ENCODE results near the gene NR1D1. TPM values are rescaled to one million over a fixed set of nuclear protein-coding genes. Genes with fewer than 3 reads are reported as not detected.

The NR1D1 gene
- polyA plus RNA-seq, 1 of the 3 experiments (the other 2 are of a cell fraction): 6.5 TPM

GRCh38 chr17:40111221-40112128 is 11.1 kb upstream of the NR1D1 start (continued):
- peak; percentile 79 for TF ChIP-seq CTCF (IDR thresholded peaks at IDR 0.05)
- TF ChIP-seq ELF1 (IDR thresholded peaks at IDR 0.05): no peak; the same call in 1 of the 2 replicates
- no peak for TF ChIP-seq ZBTB33 (IDR thresholded peaks at IDR 0.05; ENCODE audit: borderline replicate concordance, low read depth)
- TF ChIP-seq TCF12 (IDR thresholded peaks at IDR 0.05): peak; percentile 58
- TF ChIP-seq USF1 (IDR thresholded peaks at IDR 0.05; ENCODE audit: borderline replicate concordance, low read depth): 0 out of 2 replicates have a peak, but pooled peaks have one; percentile 8
- TF ChIP-seq MAX (IDR thresholded peaks at IDR 0.05; ENCODE audit: low read depth): peak; percentile 91
- no peak for TF ChIP-seq NRF1 (IDR thresholded peaks at IDR 0.05; ENCODE audit: low read depth, low read length)
- no peak for TF ChIP-seq IRF3 (IDR thresholded peaks at IDR 0.05; ENCODE audit: low read depth, low read length)
- peak; percentile 84 for TF ChIP-seq NFIC (IDR thresholded peaks at IDR 0.05; ENCODE audit: borderline replicate concordance)
- peak; percentile 98 for TF ChIP-seq PBX3 (IDR thresholded peaks at IDR 0.05)
- no peak for TF ChIP-seq REST (IDR thresholded peaks at IDR 0.05; ENCODE audit: low read depth, low read length)
- TF ChIP-seq YY1 (IDR thresholded peaks at IDR 0.05; ENCODE audit: low read depth): no peak
- no peak for TF ChIP-seq RFX5 (IDR thresholded peaks at IDR 0.05; ENCODE audit: low read length)
- TF ChIP-seq EP300 (IDR thresholded peaks at IDR 0.05; ENCODE audit: borderline replicate concordance in 1 of 2, low read depth in 1 of 2, low read length in 1 of 2): peak in 1 of 2 experiments; percentile 50; a peak in 1 of 4 replicates
- TF ChIP-seq MEF2A (IDR thresholded peaks at IDR 0.05; ENCODE audit: borderline replicate concordance, low read depth): no peak
